Loucy (cell line): ENCODE data around the gene CEACAM16.
A peak's percentile ranks its signal among the peaks of the same experiment; 100 is the strongest.
"Not testable (repeated sequence)": the region's sequence is repeated elsewhere in the genome, so short reads cannot be mapped to it uniquely, and the experiment has no call there.

ENCODE experiments used
- H2AFZ ChIP-seq: fragments of 200-600 bp; sonication (generic); 2 replicates; pipeline ENCODE4 v1.6.0; 2016; ENCODE audit warnings: antibody characterized with exemption, mild to moderate bottlenecking, low read length, moderate library complexity
- H3F3A ChIP-seq: fragments of 200-600 bp; 2 replicates; pipeline ENCODE4 v1.6.0; 2016; ENCODE audit warnings: antibody characterized with exemption, low read depth, mild to moderate bottlenecking
- H3K27me3 ChIP-seq: fragments of 200-600 bp; sonication (generic); 2 replicates; pipeline ENCODE4 v1.6.1; 2014; ENCODE audit warnings: low read length, mild to moderate bottlenecking; ENCODE audit not compliant: insufficient read depth, poor library complexity, severe bottlenecking
- H3K36me3 ChIP-seq: fragments of 200-600 bp; sonication (generic); 2 replicates; pipeline ENCODE4 v1.6.1; 2016; ENCODE audit warnings: low read length; ENCODE audit not compliant: insufficient read depth
- H3K4me1 ChIP-seq: fragments of 200-600 bp; sonication (generic); 2 replicates; pipeline ENCODE4 v1.5.1; 2014; ENCODE audit warnings: low read length, mild to moderate bottlenecking; ENCODE audit not compliant: insufficient read depth, poor library complexity, severe bottlenecking
- H3K4me2 ChIP-seq: fragments of 200-600 bp; sonication (generic); 2 replicates; pipeline ENCODE4 v1.6.0; 2014; ENCODE audit warnings: antibody characterized with exemption, low read length, low read depth, mild to moderate bottlenecking; ENCODE audit not compliant: poor library complexity, severe bottlenecking
- H3K4me3 ChIP-seq: fragments of 200-600 bp; sonication (generic); 2 replicates; pipeline ENCODE4 v1.5.1; 2014; ENCODE audit warnings: low read length, mild to moderate bottlenecking, mixed read lengths; ENCODE audit not compliant: poor library complexity, severe bottlenecking
- H3K79me2 ChIP-seq: fragments of 200-600 bp; sonication (generic); 2 replicates; pipeline ENCODE4 v1.6.1; 2014; ENCODE audit warnings: low read length; ENCODE audit not compliant: insufficient read depth
- H3K9ac ChIP-seq: fragments of 200-600 bp; sonication (generic); 2 replicates; pipeline ENCODE4 v1.6.0; 2014; ENCODE audit warnings: mild to moderate bottlenecking, low read depth, low read length, moderate library complexity; ENCODE audit not compliant: poor library complexity, severe bottlenecking
- H3K9me2 ChIP-seq: fragments of 200-600 bp; sonication (generic); replicated peaks from 2 replicates; pipeline ENCODE4 v1.6.1; 2016; ENCODE audit warnings: low read depth, low read length, mixed read lengths
- H3K9me3 ChIP-seq: fragments of 200-600 bp; sonication (generic); 2 replicates; pipeline ENCODE4 v1.6.1; 2014; ENCODE audit warnings: mild to moderate bottlenecking, antibody characterized with exemption, low read length, low read depth; ENCODE audit not compliant: insufficient read depth
- H4K20me1 ChIP-seq: fragments of 200-600 bp; sonication (generic); 2 replicates; pipeline ENCODE4 v1.6.0; 2014; ENCODE audit warnings: antibody characterized with exemption, low read length, mild to moderate bottlenecking; ENCODE audit not compliant: insufficient read depth, poor library complexity, severe bottlenecking
- CTCF ChIP-seq: fragments of 200-600 bp; sonication (generic); conservative IDR thresholded peaks from 2 replicates; pipeline ENCODE4 v1.5.1; 2014; ENCODE audit warnings: mild to moderate bottlenecking, antibody characterized with exemption, low read length
- EZH2phosphoT487 ChIP-seq: fragments of 200-600 bp; IDR thresholded peaks from 2 replicates; pipeline ENCODE4 v1.6.1; 2018; ENCODE audit warnings: antibody characterized with exemption, mild to moderate bottlenecking, moderate library complexity, borderline replicate concordance

The CEACAM16 gene

GRCh38 chr19:44720945-44721344 is 22.0 kb downstream of the CEACAM16 start:
- no peaks in the 10 kb centered on the region for H3K27me3 ChIP-seq
- H4K20me1 ChIP-seq = no peaks in the 10 kb centered on the region
- H3F3A ChIP-seq = no peaks in the 10 kb centered on the region
- no peak overlapping the region for H3K4me2 ChIP-seq
- no peaks in the 10 kb centered on the region for H3K9me2 ChIP-seq
- no peaks in the 10 kb centered on the region for H3K9me3 ChIP-seq
- H3K79me2 ChIP-seq = no peaks in the 10 kb centered on the region
- H3K4me1 ChIP-seq = peaks cover 5% of the 10 kb centered on the region
- TF ChIP-seq EZH2phosphoT487 = no peak
- TF ChIP-seq CTCF = no peak
- H2AFZ ChIP-seq = no peak overlapping the region
- H3K9ac ChIP-seq = no peak overlapping the region
- no peaks in the 10 kb centered on the region for H3K36me3 ChIP-seq
- no peak overlapping the region for H3K4me3 ChIP-seq

DNA sequence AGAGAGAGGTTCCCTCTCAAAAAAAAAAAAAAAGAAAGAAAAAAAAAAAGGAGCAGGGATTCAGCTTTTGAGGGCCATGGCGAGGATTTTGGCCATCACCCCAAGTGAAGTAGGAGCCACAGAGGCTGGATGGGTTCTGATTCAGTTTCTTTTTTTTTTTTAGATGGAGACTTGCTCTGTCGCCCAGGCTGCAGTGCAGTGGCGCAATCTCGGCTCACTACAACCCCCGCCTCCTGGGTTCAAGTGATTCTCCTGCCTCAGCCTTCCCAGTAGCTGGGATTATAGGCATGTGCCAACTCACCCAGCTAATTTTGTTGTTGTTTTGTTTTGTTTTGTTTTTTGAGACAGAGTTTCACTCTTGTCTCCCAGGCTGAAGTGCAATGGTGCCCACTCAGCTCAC is 22.4 kb downstream of the CEACAM16 start:
- not testable (repeated sequence) for H3K9me2 ChIP-seq, H3K79me2 ChIP-seq, H2AFZ ChIP-seq, H3K4me2 ChIP-seq, H3K9ac ChIP-seq, H3K4me1 ChIP-seq, H3K27me3 ChIP-seq, H4K20me1 ChIP-seq, H3K9me3 ChIP-seq, H3K36me3 ChIP-seq, H3K4me3 ChIP-seq, H3F3A ChIP-seq

DNA sequence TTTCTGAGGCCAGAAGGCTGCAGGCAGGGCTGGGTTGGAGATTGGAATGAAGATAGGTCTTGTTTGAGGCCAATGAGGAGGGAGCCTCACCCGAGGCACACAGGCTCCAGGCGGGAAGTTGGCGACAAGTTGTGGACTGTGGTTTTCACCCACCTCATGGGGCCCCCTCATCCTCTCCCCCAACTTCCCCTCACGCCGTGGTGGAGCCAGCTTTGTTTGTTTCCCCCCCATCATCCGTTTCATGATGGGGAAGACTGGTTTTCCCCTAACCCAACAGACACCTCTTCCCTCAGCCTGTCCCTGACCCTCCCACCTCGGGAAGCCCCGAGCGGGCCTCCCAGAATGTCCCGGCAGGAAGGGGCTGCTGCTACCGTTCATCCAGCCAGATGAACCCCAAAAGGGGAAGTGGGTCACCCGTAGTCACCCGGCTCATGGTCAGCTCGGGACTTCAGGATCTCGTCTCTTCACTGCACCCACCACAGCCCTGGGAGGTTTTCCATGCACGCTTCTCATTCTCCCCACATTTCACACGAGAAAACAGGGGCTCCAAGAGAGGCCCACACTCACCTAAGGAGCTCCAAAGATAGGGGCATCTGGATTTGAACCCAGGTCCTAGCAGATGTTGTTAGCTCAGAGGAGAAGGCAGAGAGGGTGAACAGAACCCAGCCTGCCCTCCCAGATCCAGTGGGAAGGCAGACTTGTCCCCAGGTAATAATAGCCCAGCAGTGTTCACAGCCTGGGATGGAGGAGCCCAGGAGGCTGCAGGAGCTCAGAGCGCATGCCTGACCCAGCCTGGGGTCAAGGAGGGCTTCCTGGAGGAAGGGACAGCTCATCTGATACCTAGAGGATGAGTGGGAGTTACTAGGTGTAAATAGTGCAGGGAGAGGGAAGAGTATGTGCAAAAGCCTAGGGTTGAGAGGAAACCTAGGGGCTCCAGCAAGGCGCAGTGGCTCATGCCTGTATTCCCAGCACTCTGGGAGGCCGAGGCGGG is 23.5 kb downstream of the CEACAM16 start:
- no peaks in the 10 kb centered on the region for H3K9me3 ChIP-seq
- H3K4me1 ChIP-seq = peaks cover 5% of the 10 kb centered on the region
- no peaks in the 10 kb centered on the region for H3K9me2 ChIP-seq
- H3K9ac ChIP-seq = no peak overlapping the region
- H3K4me3 ChIP-seq = no peak overlapping the region
- H3K36me3 ChIP-seq = no peaks in the 10 kb centered on the region
- no peaks in the 10 kb centered on the region for H3F3A ChIP-seq
- H2AFZ ChIP-seq = peak overlapping the region; percentile 65; the same call in 1 of the 2 replicates
- no peaks in the 10 kb centered on the region for H3K27me3 ChIP-seq
- TF ChIP-seq EZH2phosphoT487 (no peak), CTCF (no peak)
- H4K20me1 ChIP-seq = no peaks in the 10 kb centered on the region
- H3K79me2 ChIP-seq = no peaks in the 10 kb centered on the region
- H3K4me2 ChIP-seq = peak overlapping the region; percentile 28
